B cell (primary cell): Measurements from ENCODE around the gene YIPF5. TPM values are rescaled to one million over a fixed set of nuclear protein-coding genes. Genes with fewer than 3 reads are reported as not detected.

Experiments
- ATAC-seq: fragments of 200-7000 bp; cut with Tn5 transposase; one replicate; pipeline ENCODE4 v1.10.0; 2021; ENCODE audit warnings: low read depth, mild to moderate bottlenecking, moderate number of reproducible peaks, moderate library complexity
- CTCF ChIA-PET: fragments of 350-600 bp; sonication (Branson Sonifier 250); formaldehyde crosslinking; loops from one replicate; lab custom pipeline; 2021; ENCODE audit warnings: antibody characterized with exemption, inconsistent platforms; lab: Charles Lee
- POLR2A ChIA-PET: fragments of 350-600 bp; sonication (Branson Sonifier 250); formaldehyde crosslinking; loops from one replicate; lab custom pipeline; 2021; ENCODE audit warnings: antibody characterized with exemption; lab: Charles Lee
- DNase-seq: peaks from one replicate; pipeline ENCODE4 v3.0.0; 2013
- H2AFZ ChIP-seq: 2 replicates; pipeline ENCODE4 v1.6.1; 2012; ENCODE audit warnings: mild to moderate bottlenecking, low read depth, low read length; ENCODE audit not compliant: insufficient read depth, poor library complexity, severe bottlenecking
- H3K27ac ChIP-seq, 2 donors: 1 replicate in 1 of 2; 2 replicates in 1 of 2; pipeline ENCODE4 v1.5.1; 2012 to 2013; ENCODE audit warnings: low read length in 2 of 2, mild to moderate bottlenecking in 2 of 2, moderate library complexity in 1 of 2
- H3K27me3 ChIP-seq, 4 experiments: fragments of 200-600 bp in 1 of 4; sonication (generic) in 1 of 4; replicated peaks in 1 of 4; 1 replicate in 2 of 4; 2 replicates in 2 of 4; pipeline versions ENCODE4 v1.6.1 to v1.7.0; 2013 to 2016; ENCODE audit warnings: low read length in 3 of 4, mild to moderate bottlenecking in 2 of 4, mixed read lengths in 1 of 4, moderate library complexity in 1 of 4; ENCODE audit not compliant: insufficient read depth in 4 of 4, control insufficient read depth in 3 of 4; ENCODE audit errors: control extremely low read depth in 1 of 4
- H3K36me3 ChIP-seq, 2 experiments: replicated peaks in 1 of 2; 1 replicate in 1 of 2; 2 replicates in 1 of 2; pipeline versions ENCODE4 v1.6.1 to v1.7.1; 2013; ENCODE audit warnings: low read length in 1 of 2; ENCODE audit not compliant: insufficient read depth in 2 of 2, control insufficient read depth in 1 of 2; ENCODE audit errors: control extremely low read depth in 1 of 2, extremely low read depth in 1 of 2
- H3K4me1 ChIP-seq, 2 donors: fragments of 200-600 bp in 1 of 2; sonication (generic) in 1 of 2; 1 replicate in 1 of 2; 2 replicates in 1 of 2; pipeline versions ENCODE4 v1.5.1 to v1.6.1; 2013 to 2017; ENCODE audit warnings: low read length in 2 of 2; ENCODE audit not compliant: control insufficient read depth in 2 of 2, insufficient read depth in 2 of 2
- H3K4me2 ChIP-seq: replicated peaks from 2 replicates; pipeline ENCODE3; 2012; ENCODE audit warnings: mild to moderate bottlenecking, low read depth, low read length; ENCODE audit not compliant: poor library complexity, severe bottlenecking
- H3K4me3 ChIP-seq, 5 experiments: fragments of 200-600 bp in 1 of 5; sonication (generic) in 1 of 5; 1 replicate in 3 of 5; 2 replicates in 2 of 5; pipeline versions ENCODE4 v1.5.1 to v1.7.0; 2011 to 2016; ENCODE audit warnings: low read length in 4 of 5, mild to moderate bottlenecking in 4 of 5, low read depth in 2 of 5, control low read depth in 1 of 5, moderate library complexity in 1 of 5; ENCODE audit not compliant: insufficient read depth in 1 of 5; ENCODE audit errors: control extremely low read depth in 1 of 5, extremely low read depth in 1 of 5
- H3K79me2 ChIP-seq: fragments of 200-600 bp; sonication (generic); one replicate; pipeline ENCODE4 v1.6.0; 2016; ENCODE audit warnings: low read length; ENCODE audit not compliant: control insufficient read depth, insufficient read depth
- H3K9ac ChIP-seq: fragments of 200-600 bp; sonication (generic); 2 replicates; pipeline ENCODE4 v1.6.1; 2017; ENCODE audit warnings: mild to moderate bottlenecking, low read length, moderate library complexity
- H3K9me3 ChIP-seq, 3 donors: one replicate each; pipeline versions ENCODE4 v1.6.1 to v1.7.1; 2013; ENCODE audit warnings: low read length in 2 of 3; ENCODE audit not compliant: control insufficient read depth in 2 of 3, insufficient read depth in 1 of 3; ENCODE audit errors: control extremely low read depth in 1 of 3
- H4K20me1 ChIP-seq: 2 replicates; pipeline ENCODE4 v1.6.0; 2012; ENCODE audit warnings: mild to moderate bottlenecking, low read length; ENCODE audit not compliant: insufficient read depth, control insufficient read depth, poor library complexity, severe bottlenecking
- H3K27ac Mint-ChIP-seq: one replicate; pipeline ENCODE4 v1.8.0; 2021; ENCODE audit warnings: mixed read lengths
- H3K27me3 Mint-ChIP-seq: one replicate; pipeline ENCODE4 v1.8.0; 2021; ENCODE audit warnings: mixed read lengths
- H3K4me1 Mint-ChIP-seq: one replicate; pipeline ENCODE4 v1.8.0; 2021; ENCODE audit warnings: mixed read lengths
- H3K4me3 Mint-ChIP-seq: one replicate; pipeline ENCODE4 v1.8.0; 2021; ENCODE audit warnings: mixed read lengths
- H3K9me3 Mint-ChIP-seq: one replicate; pipeline ENCODE4 v1.8.0; 2022; ENCODE audit warnings: mixed read lengths; ENCODE audit not compliant: insufficient read depth
- CTCF ChIP-seq: fragments of 200-600 bp; IDR thresholded peaks from one replicate; pipeline ENCODE4 v1.8.0; 2022; ENCODE audit warnings: antibody characterized with exemption, mild to moderate bottlenecking
- EZH2 ChIP-seq: IDR thresholded peaks from 2 replicates; pipeline ENCODE4 v1.6.1; 2012; ENCODE audit warnings: borderline replicate concordance, low read depth, mild to moderate bottlenecking, moderate library complexity, low read length; ENCODE audit not compliant: insufficient read depth, poor library complexity, severe bottlenecking
- WGBS: methylation state at CpG from one replicate; pipeline ENCODE4 v1.1.5; 2013; ENCODE audit warnings: missing lambda C conversion rate; ENCODE audit not compliant: insufficient coverage; 5-methylcytosine and 5-hydroxymethylcytosine counted together
- intact Hi-C: fragments of 100-400 bp; cut with micrococcal nuclease; formaldehyde crosslinking; loops from one replicate; pipeline ENCODE4 v1.10.0; 2022
- polyA plus RNA-seq: library from polyadenylated mRNA; depleted of rRNA; stranded (reverse); fragments of >200 nt; gene quantifications from 2 replicates; pipeline ENCODE4 v1.2.3, GENCODE V29; 2012
- total RNA-seq, 2 donors: library from RNA; stranded (reverse); fragments of 120-200 nt in 1 of 2; gene quantifications; 1 replicate in 1 of 2; 2 replicates in 1 of 2; pipeline versions ENCODE4 v1.2.3 to v1.2.4, GENCODE V29; 2013 to 2022

The YIPF5 gene
- total and polyA plus RNA-seq, 2 donors (not counting 1 experiment from before 2014, with no cell fraction given): 7.2 to 24.0 TPM

DNA sequence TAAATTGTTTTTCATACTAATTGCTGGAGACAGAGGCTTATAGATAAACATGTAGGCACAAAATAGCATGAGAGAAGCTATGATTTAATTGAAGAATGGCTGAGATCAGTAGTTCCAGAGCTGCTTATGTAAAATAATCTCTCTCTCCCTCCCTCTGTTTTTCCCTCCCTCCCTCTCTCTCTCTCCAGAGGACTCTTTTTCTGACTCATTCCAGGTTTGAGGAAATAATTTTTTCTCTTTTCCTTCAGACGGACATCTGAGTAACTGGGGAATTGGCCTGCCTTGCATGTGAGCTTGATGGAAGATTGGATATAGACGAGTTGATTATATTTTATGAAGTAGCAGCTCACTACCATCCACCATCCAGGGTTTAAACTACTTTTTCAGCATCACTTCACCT is 35.7 kb upstream of the YIPF5 start:
- Histone ChIP-seq H3K9me3 (no peaks in the 10 kb centered on the region), H3K79me2 (no peaks in the 10 kb centered on the region), H4K20me1 (no peaks in the 10 kb centered on the region), H3K27me3 (peaks cover 0 to 27% (median 17%) of the 10 kb centered on the region in 4 experiments), H3K27ac (no peak overlapping the region), H3K4me2 (no peak overlapping the region), H3K4me1 (no peaks in the 10 kb centered on the region), H3K9ac (no peak overlapping the region), H3K36me3 (no peaks in the 10 kb centered on the region), H2AFZ (no peak overlapping the region), H3K4me3 (no peak overlapping the region)
- no peak for TF ChIP-seq EZH2
- TF ChIP-seq CTCF: no peak
- H3K9me3 Mint-ChIP-seq: no peaks in the 10 kb centered on the region
- WGBS: no CpG with 5 or more reads among the region's 2 CpGs
- no peak for ATAC-seq
- intact Hi-C loops: no loop called here
- H3K27me3 Mint-ChIP-seq: peaks cover 60% of the 10 kb centered on the region
- no peak for DNase-seq
- ChIA-PET POLR2A (no interaction called here), CTCF (interaction anchor here (0.7 to 1.1 kb wide), 3 partner anchors 8 to 1619 kb away, joined by 3 to 4 read pairs (median 3); no protein-coding TSS in a partner anchor)
- H3K4me3 Mint-ChIP-seq: no peak overlapping the region
- H3K27ac Mint-ChIP-seq: no peak overlapping the region
- no peaks in the 10 kb centered on the region for H3K4me1 Mint-ChIP-seq

DNA sequence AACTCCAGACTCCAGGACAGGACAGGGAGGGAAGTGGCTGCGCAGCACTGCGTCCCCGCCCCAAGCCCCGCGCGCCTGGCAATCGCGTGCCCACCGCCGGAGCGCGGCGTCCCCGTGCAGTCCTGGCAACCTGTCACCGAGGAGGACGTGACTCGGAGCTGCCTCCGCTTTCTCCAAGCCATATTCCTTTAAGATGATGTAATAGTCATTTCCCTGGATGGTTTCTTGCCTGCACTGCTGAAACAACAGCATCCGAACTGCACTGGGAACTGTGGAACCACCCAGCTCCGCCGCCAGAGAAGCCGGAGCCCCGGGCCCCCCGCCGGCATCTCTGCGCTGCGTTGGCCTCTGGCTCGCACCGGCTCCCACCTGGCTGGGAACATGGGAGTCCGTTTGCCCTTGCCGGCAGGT is 34.7 kb upstream of the YIPF5 start:
- no peaks in the 10 kb centered on the region for H4K20me1 ChIP-seq
- 3% methylated on average over 31 of the region's 31 CpGs for WGBS
- Mint-ChIP-seq H3K27ac (no peak overlapping the region), H3K27me3 (peaks cover 64% of the 10 kb centered on the region), H3K4me3 (no peak overlapping the region), H3K4me1 (no peaks in the 10 kb centered on the region), H3K9me3 (no peaks in the 10 kb centered on the region)
- H3K4me3 ChIP-seq: no peak overlapping the region
- POLR2A ChIA-PET: no interaction called here
- no peaks in the 10 kb centered on the region for H3K4me1 ChIP-seq
- no peaks in the 10 kb centered on the region for H3K79me2 ChIP-seq
- CTCF ChIA-PET: interaction anchor here (2.1 kb wide), 1 partner anchor 12 kb away, joined by 32 read pairs; no protein-coding TSS in a partner anchor
- H3K27ac ChIP-seq: no peak overlapping the region
- H3K36me3 ChIP-seq: no peaks in the 10 kb centered on the region
- H2AFZ ChIP-seq: peak overlapping the region; percentile 32
- peaks cover 0 to 27% (median 17%) of the 10 kb centered on the region in 4 experiments for H3K27me3 ChIP-seq
- no peaks in the 10 kb centered on the region for H3K9me3 ChIP-seq
- intact Hi-C loops: no loop called here
- TF ChIP-seq CTCF (no peak), EZH2 (no peak)
- H3K4me2 ChIP-seq: no peak overlapping the region
- ATAC-seq (no peak), DNase-seq (no peak)
- H3K9ac ChIP-seq: no peak overlapping the region
